DMS153 treated with DMSO at 0.1 percent for 48 hours (cell line): ENCODE results near the gene HDAC11.
"Not testable (repeated sequence)": the region's sequence is repeated elsewhere in the genome, so short reads cannot be mapped to it uniquely, and the experiment has no call there.

ENCODE experiments used
- DNase-seq: peaks from one replicate; lab custom pipeline; 2025; ENCODE audit not compliant: unreplicated experiment; lab: John Stamatoyannopoulos, UW

HDAC11 gene

DNA sequence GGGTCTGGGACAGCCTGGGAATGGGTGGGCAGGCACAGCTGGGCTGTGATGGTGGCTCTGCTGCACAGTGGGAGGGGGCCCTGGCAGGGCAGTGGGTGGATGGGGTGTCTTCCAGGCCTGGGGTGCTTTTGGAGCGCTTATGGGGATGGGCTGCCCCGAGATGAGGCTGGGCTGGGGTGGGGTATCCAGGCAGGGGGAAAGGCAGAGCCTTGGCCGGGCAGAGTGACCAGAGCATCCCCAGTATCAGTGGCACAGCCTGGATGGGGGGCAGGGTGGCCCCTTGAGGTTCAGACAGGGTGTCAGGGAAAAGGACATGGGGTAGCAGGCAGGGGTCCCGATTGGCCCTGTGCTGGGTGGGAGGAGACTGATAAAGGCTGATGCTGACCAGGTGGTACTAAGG is 26.6 kb downstream of the HDAC11 start:
- no peak for DNase-seq

DNA sequence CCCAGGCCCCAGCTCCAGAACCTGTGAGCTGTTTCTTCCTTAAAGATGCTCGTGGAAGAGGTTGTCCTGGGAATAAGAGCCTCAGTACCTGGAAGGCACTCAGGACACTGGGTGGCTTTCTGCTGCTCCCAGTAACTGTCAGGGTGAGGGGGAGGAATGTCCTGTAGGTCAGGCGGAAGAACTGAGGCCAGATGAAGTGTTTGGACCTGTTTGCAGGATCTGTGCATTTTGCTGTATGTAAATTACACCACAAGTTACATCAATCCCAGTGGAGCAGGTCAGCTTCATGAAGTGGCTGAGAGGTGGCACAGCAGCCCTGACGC is 27.1 kb downstream of the HDAC11 start:
- DNase-seq, result no peak

DNA sequence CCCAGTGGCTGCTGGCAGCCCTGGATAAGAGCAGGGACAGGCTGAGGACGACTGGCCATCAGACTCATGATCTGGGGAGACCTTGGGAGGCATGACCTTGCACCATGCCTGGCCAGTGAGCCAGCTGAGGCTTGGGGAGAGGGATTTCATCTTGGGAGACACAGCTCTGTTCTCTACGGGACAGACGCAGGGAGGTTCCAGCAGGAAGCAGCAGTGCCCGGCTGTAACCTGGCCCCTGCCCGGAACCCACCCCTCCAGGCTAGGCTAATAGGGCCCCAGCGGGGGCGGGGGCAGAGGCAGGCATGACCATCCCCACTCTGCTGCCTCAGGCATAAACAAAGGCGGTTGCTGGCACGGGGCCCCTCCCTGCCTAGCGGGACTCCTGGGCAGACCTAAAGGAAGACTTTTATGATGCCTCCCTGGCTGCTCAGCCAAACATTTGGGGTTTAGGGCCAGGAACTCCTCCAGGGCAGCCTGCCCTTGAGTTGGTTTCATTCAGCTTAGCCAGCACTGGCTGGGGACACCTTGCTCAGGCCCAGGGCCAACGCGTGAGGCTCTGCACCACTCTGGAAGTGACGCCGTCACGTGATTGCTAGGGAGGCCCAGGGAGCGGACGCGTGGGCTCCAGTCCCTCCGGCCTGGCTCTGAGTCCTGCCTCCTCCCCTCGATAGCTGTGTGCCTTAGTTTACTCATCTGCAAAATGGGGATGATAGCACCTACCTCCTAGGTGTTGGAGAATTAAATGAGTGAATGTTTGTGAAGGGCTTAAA is 27.6 kb downstream of the HDAC11 start:
- no peak for DNase-seq

DNA sequence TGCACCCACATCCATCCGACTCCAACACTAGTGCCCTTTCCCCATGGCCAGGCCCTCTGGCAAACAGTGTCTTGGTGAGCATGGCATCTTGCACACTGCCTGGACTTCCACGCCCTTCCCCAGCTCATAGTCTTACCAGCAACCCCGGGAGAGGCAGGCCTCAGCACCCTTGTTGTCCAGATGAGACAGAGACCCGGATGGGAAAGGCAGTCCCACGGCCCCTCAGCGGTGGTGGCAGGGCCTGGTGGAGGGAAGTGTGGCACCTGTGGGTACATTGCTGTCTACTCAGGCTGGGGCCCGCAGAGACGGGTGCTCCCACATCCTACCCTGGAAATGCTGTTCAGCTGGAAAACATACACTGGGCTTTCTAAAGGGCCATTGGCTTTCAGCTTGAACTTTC is 28.4 kb downstream of the HDAC11 start:
- DNase-seq, result no peak

DNA sequence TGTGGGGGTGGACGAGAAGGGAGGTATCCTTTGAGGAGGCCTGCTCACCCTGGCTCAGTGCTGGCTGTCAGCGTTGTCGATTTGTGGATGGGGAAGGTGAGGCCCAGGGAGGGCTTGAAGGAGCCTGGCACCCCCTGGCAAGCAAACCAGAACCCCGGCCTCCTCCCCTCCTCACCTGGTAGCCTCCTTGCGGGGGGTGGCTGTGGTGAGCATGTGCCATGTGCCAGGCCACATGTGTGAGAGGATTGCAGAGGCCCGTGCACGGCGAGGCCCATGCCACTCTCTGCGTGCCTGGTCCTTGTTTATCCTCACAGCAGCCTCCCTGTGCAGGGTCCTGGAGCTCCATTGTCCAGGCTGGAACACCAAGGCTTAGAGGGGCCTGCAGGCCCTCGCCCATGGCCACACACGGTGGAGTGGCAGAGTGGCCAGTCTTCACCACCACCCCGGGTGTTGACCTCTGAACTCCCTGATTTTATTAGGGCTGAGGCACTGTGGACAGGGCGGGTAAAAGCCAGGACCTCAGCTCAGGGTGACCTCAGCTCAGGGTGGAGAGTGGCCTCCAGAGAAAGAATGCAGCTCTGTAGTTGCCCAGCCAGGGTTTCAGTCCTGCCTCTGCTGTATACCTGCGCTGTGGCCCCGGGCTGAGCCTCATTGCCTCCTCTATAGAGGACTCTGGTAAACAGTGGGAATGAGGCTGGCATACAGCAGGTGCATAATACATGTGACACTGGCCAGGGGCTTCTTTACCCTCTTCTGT is 29.1 kb downstream of the HDAC11 start:
- no peak for DNase-seq

- DNase-seq, result no peak
Measured at GRCh38 chr3:13509816-13510192, 29.7 kb downstream of the HDAC11 start.

DNA sequence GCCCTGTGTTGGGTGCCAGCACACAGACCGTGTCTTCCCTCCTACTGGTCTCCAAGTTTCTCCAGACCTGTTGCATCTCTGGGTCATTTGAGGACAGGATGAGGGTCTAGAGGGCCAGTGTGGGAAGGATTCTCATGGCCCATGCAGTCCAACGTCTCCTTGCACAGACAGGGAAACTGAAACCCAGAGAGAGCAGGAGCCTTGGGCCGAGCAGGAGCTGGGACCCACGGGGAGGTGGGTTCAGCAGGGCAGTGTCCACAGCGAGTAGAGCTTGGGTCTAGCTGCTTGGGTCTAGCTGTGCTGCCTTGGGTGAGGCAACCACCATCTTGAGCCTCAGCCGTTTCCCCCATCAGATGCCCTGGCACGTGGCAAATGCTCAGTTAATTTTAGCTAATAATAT is 32.3 kb downstream of the HDAC11 start:
- DNase-seq, result no peak

DNA sequence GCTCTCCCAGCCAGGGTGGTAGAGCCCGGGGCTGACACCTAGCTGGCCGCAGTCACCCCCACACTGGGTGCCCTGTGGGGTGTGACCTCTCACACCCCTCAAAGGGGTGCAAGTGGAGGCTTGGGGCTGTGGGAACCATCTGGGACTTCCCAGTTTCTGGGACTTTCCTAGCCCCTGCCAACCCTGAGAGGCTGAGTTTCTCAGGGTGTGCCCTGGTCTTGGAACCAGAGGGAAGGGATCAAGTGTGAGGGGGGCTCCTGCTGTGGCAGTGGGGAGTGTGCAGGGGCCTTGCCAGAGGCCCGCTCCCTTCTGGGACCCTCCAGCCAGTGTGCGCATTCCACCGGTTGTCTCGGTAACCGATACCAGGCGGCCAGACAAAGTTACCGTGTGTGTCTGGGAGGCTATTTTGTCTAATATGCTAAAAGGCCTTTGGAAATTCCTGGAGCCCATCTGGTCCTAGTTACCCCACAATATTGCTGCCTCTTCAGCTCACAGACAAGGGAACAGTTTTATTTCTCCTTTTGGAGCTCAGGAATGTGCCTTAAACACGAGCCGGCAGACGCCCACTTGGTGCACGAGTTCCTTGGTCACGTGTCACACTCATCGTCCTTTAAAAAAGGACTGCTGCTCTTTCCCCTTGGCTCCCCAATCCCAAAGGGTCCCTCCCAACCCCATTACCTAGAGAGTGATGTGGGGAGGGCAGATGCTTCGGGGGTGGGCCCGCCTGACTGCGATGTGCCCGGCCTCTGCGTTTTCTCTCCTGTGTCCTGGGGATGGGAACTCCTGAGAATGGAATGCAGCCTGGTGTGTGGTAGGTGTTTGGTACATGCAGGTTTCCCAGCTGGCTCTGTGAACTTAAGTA is 33.2 kb downstream of the HDAC11 start:
- DNase-seq, result no peak

DNA sequence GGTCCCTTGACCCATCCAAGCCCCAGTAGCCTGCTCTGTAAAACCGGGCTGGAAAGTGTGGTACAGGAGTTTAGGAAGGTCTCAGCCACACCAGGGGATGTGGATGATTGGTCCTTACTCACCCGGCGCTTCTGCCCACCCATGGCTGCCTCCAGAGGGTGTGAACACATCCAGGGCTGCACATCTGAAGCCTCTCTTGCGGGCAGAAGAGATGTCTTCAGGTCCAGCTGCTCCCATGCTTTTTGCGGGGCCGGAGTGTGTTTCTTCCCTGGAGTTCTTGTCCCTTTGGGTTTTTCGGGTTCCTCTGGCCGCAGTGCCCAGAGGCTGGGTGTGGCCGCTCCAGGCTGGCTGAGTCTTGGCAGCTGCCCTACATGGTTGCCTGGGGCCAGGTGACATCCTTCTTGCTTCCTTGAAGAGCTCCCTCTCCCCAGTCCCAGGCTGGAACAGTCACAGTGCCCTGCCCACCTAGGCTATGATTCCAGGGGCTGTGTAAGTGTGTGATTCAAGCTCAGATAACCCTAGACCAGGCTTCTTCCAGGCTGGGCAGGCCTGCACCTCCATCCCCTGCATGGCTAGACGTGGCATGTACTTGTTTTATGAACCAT is 33.9 kb downstream of the HDAC11 start:
- no peak for DNase-seq

DNA sequence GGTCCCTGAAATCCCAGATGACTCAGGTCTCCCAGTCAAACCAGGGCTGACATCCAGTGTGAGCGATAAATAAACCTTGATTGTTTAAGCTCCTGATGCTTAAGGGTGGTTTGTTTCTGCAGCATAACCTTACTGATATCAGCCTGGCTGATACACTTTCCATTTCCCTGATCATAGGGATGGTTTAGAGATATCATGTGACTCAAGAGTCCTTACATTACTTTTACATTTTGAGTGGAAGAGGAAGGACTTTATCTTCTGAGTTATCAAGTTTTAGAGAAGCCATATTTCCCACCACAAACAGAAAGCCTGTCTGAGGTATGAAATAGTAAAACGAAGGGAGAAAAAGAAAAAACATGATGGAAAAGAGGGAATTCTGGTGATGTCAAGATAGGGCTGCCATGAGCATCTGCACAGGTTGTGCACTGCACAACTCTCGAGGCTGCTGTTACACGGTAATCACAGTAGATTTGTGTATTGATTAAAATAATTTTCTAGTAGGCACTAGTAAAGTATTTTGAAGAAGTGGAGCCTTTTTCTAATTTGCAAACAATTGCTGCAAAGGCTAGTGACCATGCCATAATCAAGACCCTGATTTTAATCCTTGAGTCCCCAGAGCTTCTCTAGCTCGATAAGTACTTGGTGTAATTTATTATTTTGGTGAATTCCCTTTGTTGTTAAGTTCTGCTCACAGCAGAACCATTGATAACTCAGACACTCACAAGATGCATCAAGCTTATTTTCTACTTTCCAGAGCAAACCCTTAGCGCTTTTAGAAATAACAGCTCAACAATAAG is 34.7 kb downstream of the HDAC11 start:
- DNase-seq, result no peak

GRCh38 chr3:13515786-13516759 is 36.0 kb downstream of the HDAC11 start:
- no peak for DNase-seq

DNA sequence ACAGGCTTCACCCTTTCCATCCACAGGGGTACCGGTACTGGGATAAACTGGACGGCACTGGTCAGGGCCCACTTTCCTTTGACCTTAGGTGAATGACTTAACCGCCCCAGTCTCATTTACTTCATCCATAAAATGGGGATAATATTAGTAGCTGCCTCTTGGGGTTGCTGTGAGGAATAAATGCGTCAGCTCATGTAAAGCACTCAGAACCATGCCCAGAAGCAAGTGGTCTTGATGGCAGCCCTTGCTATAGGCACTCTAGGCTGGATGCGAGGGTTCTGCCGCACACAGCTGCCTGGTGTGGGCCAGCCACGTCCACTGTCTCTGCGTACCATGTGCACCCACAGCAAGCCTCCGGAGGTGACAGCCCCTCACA is 36.6 kb downstream of the HDAC11 start:
- DNase-seq, result no peak

GRCh38 chr3:13517253-13517977 is 37.3 kb downstream of the HDAC11 start:
- DNase-seq, result no peak

DNA sequence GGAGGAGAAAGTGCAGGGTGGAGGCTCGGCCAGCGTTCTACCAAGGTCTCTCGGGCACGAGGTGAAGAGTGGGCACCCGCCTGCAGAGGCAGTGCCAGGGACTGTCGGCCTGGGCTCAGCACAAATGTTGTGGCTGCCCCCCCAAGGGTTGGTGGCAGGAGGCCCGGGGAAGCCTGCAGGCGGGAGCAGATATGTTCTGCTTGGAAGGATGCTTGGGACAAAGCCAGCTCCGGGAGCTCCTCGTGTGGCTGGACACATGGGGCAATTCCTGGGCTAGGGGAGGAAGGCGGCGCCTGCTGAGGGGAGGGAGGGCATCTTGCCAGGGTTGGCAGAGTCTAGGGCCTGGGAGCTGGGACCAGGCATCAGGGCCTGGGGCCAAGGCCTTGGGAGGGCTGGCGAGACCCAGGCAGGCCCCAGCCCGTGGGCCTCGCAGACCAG is 38.4 kb downstream of the HDAC11 start:
- DNase-seq, result no peak

DNA sequence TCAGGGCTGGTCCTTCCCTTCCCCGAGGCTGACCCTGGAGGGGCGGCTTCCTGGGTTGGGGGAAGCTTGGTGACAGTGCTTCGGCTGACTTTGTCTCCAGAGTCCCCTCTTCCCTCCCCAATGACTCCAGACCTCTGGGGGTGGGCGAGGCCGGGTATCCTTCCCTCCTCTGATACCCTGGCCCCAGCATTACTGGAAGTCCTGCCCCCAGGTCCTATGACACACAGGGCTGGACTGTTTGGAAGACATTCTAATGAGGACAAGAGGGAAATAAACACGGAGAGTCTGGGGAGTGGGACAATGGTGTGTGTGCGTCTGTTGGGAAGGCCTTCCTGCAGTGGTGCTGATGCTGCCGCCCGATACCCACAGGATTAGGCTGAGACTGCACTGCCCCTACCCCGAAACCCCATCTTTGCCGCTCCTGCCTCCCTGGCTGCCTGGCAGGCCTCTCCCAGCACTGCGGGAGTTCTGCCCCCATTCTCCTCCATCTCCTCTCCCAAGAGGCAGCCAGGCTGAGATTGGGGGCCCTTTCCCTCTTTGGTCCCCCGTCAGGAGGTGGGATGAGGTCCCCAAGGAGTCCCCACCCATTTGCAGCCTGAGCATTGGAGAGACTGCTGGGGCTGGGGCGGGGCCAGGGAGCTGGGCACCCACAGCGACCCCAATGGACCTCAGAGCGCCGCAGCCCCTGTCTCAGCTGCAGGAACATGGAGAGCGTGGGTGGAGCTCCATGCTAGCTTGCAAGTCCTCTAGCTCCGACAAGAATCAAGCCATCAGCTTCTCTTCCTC is 39.1 kb downstream of the HDAC11 start:
- no peak for DNase-seq

DNA sequence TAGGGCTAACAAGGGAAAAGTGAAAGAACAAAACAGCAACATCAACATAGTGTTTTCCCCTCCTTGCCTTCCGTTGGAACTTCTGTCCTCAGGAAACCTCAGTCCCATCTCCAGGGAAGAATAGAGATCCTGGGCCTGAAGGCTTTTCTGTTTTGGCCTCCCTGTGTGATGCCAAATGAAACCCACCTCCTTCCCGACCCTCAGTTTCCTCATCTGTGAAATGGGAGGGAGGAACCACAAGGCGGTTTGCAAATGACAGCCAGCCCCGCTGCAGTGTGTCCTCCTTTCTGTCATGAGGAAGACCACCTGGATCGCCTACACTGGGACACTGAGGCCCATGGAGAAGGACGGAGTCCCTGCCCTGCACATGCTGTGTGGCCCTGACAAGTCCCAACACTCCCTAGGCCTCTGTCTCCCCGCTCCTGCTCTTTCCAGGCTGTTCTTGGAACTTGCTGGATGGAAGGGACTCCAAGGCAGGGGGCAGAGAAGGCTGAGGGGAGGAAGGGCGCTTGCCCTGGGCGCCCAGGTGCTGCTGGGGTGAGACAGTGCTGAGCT is 40.3 kb downstream of the HDAC11 start:
- no peak for DNase-seq

DNA sequence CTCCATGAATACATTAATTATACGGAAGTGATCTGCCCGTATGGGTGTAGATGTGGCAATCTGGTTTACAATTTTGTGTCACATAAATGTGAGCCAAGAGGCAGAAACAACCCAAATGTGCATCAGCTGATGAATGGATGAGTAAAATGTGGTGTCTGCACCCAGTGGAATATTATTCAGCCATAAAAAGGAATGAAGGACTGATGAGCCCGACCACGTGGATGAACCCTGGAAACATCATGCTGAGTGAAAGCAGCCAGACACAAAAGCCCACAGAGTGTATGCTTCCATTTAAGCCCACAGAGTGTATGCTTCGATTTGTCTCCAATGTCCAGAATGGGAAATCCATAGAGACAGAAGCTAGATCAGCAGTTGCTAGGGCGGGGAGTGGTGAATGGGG is 41.2 kb downstream of the HDAC11 start:
- DNase-seq, result no peak

GRCh38 chr3:13521749-13522148 is 41.6 kb downstream of the HDAC11 start:
- DNase-seq, result not testable (repeated sequence)
